SJSA1 (cell line): Measurements from ENCODE around the gene DAND5. TPM values are rescaled to one million over a fixed set of nuclear protein-coding genes. Genes with fewer than 3 reads are reported as not detected.

Experiments
- DNase-seq, 2 experiments: peaks; one replicate each; pipeline ENCODE4 v3.0.0-alpha.2; 2015 to 2020; ENCODE audit warnings: low spot score in 2 of 2, low read depth in 1 of 2
- H3K27ac ChIP-seq: fragments of 250-450 bp; sonication (Bioruptor Pico); 2 replicates; pipeline ENCODE4 v1.5.1; 2020; ENCODE audit warnings: mild to moderate bottlenecking, moderate library complexity
- H3K27me3 ChIP-seq: fragments of 250-450 bp; sonication (Bioruptor Pico); replicated peaks from 2 replicates; pipeline ENCODE4 v1.5.1; 2020; ENCODE audit warnings: mild to moderate bottlenecking, moderate library complexity
- H3K36me3 ChIP-seq: fragments of 250-450 bp; sonication (Bioruptor Pico); 2 replicates; pipeline ENCODE4 v1.5.1; 2020; ENCODE audit warnings: mild to moderate bottlenecking
- H3K4me1 ChIP-seq: fragments of 250-450 bp; sonication (Bioruptor Pico); replicated peaks from 2 replicates; pipeline ENCODE4 v1.6.1; 2021; ENCODE audit warnings: mild to moderate bottlenecking
- H3K4me3 ChIP-seq: fragments of 250-450 bp; sonication (Bioruptor Pico); 2 replicates; pipeline ENCODE4 v1.5.1; 2020; ENCODE audit warnings: mild to moderate bottlenecking
- H3K9me3 ChIP-seq: fragments of 250-450 bp; sonication (Bioruptor Pico); replicated peaks from 2 replicates; pipeline ENCODE4 v1.5.1; 2020; ENCODE audit warnings: mild to moderate bottlenecking
- total RNA-seq: library from RNA; depleted of rRNA; stranded (reverse); fragments of >200 nt; shearing (Covaris generic); gene quantifications from 2 replicates; pipeline ENCODE4 v1.2.3, GENCODE V29; 2014

Gene DAND5
- total RNA-seq, 1 experiment from 2014 or later, result not detected

DNA sequence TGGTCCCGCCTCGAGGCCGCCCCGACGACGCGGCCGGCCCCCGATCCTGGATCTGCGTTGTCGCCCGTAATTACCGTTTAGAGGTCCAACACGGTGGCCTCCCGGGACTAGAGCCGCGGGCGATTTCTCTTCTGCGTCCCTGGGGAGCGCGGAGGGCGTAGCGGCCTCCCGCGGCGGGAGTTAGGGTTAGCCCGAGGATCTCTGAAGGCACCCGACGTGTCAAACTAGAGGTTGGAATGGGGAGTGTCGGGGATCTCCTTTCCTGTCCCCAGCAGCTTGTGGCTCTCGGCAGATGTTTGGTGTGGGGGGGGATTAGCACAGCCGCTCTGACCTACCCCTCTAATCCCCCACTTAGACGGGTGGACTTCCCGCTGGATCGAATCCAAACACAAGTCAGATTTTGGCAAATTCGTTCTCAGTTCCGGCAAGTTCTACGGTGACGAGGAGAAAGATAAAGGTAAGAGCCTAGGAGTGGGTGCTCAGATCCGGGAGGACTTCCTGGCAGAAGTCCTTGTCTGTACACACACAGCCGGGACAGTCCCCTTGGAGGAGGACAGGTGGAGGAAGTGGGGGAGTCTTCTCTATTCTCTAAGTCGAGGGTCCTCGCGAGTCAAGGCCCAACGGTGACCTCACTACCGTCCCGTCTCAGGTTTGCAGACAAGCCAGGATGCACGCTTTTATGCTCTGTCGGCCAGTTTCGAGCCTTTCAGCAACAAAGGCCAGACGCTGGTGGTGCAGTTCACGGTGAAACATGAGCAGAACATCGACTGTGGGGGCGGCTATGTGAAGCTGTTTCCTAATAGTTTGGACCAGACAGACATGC lies 30.4 kb upstream of the DAND5 start:
- Histone ChIP-seq H3K27ac (peak overlapping the region; percentile 39), H3K36me3 (peaks cover 54% of the 10 kb centered on the region), H3K27me3 (no peaks in the 10 kb centered on the region), H3K4me3 (peak overlapping the region; percentile 80), H3K4me1 (peaks cover 25% of the 10 kb centered on the region), H3K9me3 (no peaks in the 10 kb centered on the region)
- no peak for DNase-seq

DNA sequence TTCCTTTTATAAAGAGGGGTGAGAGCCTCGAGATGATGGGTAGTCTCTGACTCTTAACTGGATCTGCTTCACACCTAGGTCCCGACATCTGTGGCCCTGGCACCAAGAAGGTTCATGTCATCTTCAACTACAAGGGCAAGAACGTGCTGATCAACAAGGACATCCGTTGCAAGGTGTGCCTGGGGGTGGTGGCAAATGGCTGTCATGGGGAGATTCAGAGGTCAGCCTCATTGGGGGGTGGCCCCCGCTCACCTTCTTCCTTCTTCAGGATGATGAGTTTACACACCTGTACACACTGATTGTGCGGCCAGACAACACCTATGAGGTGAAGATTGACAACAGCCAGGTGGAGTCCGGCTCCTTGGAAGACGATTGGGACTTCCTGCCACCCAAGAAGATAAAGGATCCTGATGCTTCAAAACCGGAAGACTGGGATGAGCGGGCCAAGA lies 29.4 kb upstream of the DAND5 start:
- Histone ChIP-seq H3K36me3 (peaks cover 64% of the 10 kb centered on the region), H3K4me3 (peak overlapping the region; percentile 80), H3K4me1 (peaks cover 23% of the 10 kb centered on the region), H3K27ac (no peak overlapping the region), H3K27me3 (no peaks in the 10 kb centered on the region), H3K9me3 (no peaks in the 10 kb centered on the region)
- DNase-seq, result no peak

DNA sequence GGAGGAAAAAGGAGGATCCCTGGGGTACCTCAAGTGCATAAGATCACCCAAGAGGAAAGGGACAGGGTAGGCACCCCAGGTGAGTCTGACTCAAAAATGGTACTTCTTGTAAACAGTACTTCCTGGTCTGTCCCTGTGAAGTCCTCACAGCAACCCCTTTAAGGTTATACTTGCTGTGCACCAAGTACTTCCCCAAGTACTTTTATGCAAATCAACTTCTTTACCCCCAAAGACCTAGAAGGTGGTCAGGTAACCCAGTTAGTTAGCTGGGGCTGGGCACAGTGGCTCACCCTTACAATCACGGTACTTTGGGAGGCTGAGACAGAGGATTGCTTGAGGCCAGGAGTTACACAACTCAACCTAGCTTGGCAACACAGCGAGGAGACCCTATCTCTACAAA lies 28.5 kb upstream of the DAND5 start:
- Histone ChIP-seq H3K4me3 (no peak overlapping the region), H3K9me3 (no peaks in the 10 kb centered on the region), H3K4me1 (peaks cover 23% of the 10 kb centered on the region), H3K27me3 (no peaks in the 10 kb centered on the region), H3K27ac (no peak overlapping the region), H3K36me3 (peaks cover 69% of the 10 kb centered on the region)
- DNase-seq, result no peak

- Histone ChIP-seq H3K27ac (no peak overlapping the region), H3K27me3 (no peaks in the 10 kb centered on the region), H3K9me3 (no peaks in the 10 kb centered on the region), H3K4me3 (no peak overlapping the region), H3K4me1 (peaks cover 21% of the 10 kb centered on the region), H3K36me3 (peaks cover 93% of the 10 kb centered on the region)
- DNase-seq, result no peak
These were observed 25.8 kb upstream of the DAND5 start for GRCh38 chr19:12943437-12944044.

GRCh38 chr19:12944104-12944674 lies 25.2 kb upstream of the DAND5 start:
- H3K4me3 ChIP-seq, result no peak overlapping the region
- H3K36me3 ChIP-seq, result peaks cover 93% of the 10 kb centered on the region
- no peaks in the 10 kb centered on the region for H3K27me3 ChIP-seq
- no peak overlapping the region for H3K27ac ChIP-seq
- DNase-seq, result no peak
- H3K9me3 ChIP-seq, result no peaks in the 10 kb centered on the region
- peaks cover 21% of the 10 kb centered on the region for H3K4me1 ChIP-seq

- Histone ChIP-seq H3K36me3 (peaks cover 93% of the 10 kb centered on the region), H3K9me3 (no peaks in the 10 kb centered on the region), H3K27me3 (no peaks in the 10 kb centered on the region), H3K4me1 (peaks cover 8% of the 10 kb centered on the region), H3K4me3 (peak within 1 kb of the TSS; percentile 63), H3K27ac (peak within 1 kb of the TSS; percentile 83)
- peak; percentile 95 to 98 for DNase-seq
These were observed 23.8 kb upstream of the DAND5 start, which contains the start of gene RAD23A for GRCh38 chr19:12945479-12946091. Gene RAD23A (plus strand): TSS chr19:12945862. CDS start chr19:12945949, 87 bp downstream.

DNA sequence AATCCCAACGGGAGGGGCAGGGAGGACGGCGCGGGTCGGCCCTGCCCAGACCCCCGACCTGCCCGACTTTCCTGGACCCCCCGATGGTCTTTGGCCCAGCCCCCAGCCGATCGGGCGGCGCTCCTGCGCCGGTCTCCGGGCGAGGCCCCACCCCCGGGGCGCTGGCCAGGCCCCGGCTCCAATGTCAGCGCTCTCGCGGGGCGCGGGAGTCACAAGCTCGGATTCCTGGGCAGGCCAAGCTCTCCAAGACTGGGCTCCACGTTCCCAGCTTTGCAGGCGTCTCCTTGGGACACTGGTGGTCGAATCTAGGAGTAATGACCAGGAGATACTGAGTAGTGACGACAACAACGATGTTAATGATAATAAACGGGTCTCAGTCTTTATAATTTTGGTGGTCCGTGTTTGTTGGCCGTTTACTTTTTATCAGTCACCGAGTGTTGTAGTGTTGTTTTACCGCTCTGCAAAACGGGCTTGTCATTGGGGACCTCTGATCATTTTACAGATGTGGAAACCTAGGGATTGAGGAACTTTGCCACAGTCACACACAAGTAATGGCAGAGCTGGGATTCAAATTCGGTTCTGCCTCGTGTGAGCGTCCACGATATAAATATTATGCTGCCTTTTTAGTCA lies 23.2 kb upstream of the DAND5 start:
- Histone ChIP-seq H3K4me1 (peaks cover 7% of the 10 kb centered on the region), H3K27ac (peak overlapping the region; percentile 83), H3K36me3 (peaks cover 93% of the 10 kb centered on the region), H3K9me3 (no peaks in the 10 kb centered on the region), H3K27me3 (no peaks in the 10 kb centered on the region), H3K4me3 (peak overlapping the region; percentile 63)
- DNase-seq, result peak; percentile 59 to 82

DNA sequence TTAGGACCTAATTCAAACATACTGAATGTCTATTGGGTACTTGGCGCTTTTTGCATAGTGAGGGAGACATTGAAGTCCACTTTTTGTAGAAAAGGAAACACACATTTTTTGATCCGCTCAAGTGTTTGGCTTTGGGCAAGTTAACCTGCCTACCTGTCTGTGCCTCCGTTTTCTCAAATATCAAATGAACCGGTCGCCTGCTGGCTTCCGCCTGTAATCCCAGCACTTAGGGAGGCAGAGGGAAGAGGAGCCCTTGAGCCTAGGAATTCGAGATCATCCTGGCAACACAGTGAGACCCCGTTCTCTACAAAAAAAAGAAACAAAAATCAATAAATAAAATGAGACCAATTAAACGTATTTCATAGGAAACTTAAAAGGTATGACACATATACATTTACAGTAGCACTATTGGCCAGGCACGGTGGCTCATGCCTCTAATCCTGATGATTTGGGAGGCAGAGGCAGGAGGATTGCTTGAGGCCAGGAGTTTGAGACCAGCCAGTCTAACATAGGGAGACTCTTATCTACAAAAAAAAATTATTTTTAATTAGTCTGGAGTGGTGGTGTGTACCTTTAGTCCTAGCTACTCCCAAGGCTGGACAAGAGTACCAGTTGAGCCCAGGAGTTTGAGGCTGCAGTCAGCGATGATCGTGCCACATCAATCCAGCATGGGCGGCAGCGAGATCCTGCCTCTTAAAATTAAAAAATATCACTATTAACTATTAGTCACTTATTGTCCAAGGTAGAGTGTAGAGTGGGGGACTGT lies 22.5 kb upstream of the DAND5 start:
- Histone ChIP-seq H3K4me3 (peak overlapping the region; percentile 63), H3K4me1 (peaks cover 7% of the 10 kb centered on the region), H3K36me3 (peaks cover 93% of the 10 kb centered on the region), H3K27me3 (no peaks in the 10 kb centered on the region), H3K9me3 (no peaks in the 10 kb centered on the region), H3K27ac (peak overlapping the region; percentile 83; the same call in 1 of the 2 replicates)
- DNase-seq, result no peak

GRCh38 chr19:12947702-12948611 lies 21.4 kb upstream of the DAND5 start:
- no peak for DNase-seq
- Histone ChIP-seq H3K4me3 (no peak overlapping the region), H3K27ac (no peak overlapping the region), H3K9me3 (no peaks in the 10 kb centered on the region), H3K27me3 (no peaks in the 10 kb centered on the region), H3K4me1 (peaks cover 12% of the 10 kb centered on the region), H3K36me3 (peaks cover 93% of the 10 kb centered on the region)

- Histone ChIP-seq H3K27ac (no peak overlapping the region), H3K4me1 (peaks cover 12% of the 10 kb centered on the region), H3K27me3 (no peaks in the 10 kb centered on the region), H3K9me3 (no peaks in the 10 kb centered on the region), H3K36me3 (peaks cover 93% of the 10 kb centered on the region), H3K4me3 (no peak overlapping the region)
- DNase-seq, result no peak
These were observed 20.6 kb upstream of the DAND5 start for GRCh38 chr19:12948612-12949362.

- H3K27me3 ChIP-seq, result no peaks in the 10 kb centered on the region
- no peak for DNase-seq
- H3K4me3 ChIP-seq, result no peak overlapping the region
- no peak overlapping the region for H3K27ac ChIP-seq
- H3K4me1 ChIP-seq, result peaks cover 12% of the 10 kb centered on the region
- H3K36me3 ChIP-seq, result peaks cover 95% of the 10 kb centered on the region
- no peaks in the 10 kb centered on the region for H3K9me3 ChIP-seq
These were observed 19.8 kb upstream of the DAND5 start for GRCh38 chr19:12949363-12950283.
